H1 (cell line): ENCODE results near the gene CMTM3. TPM values are rescaled to one million over a fixed set of nuclear protein-coding genes. Genes with fewer than 3 reads are reported as not detected.

Experiments
- polyA plus RNA-seq, 7 experiments: library from polyadenylated mRNA; depleted of rRNA in 3 of 7; stranded (reverse) in 5 of 7; unstranded in 2 of 7; fragments of >200 nt in 5 of 7; fragments of 200-250 nt in 2 of 7; gene quantifications; 1 replicate in 5 of 7; 2 replicates in 1 of 7; 4 replicates in 1 of 7; pipeline versions ENCODE4 v1.2.1 to v1.2.3, GENCODE V29; 2011 to 2013; ENCODE audit warnings: missing spikeins in 2 of 7, mixed read lengths in 2 of 7
- total RNA-seq: library from RNA; stranded (reverse); fragmentation: NEBNext Ultra II Directional; extraction: Animal tissue kit (Norgen Biotek cat#: 25700); gene quantifications from 2 replicates; pipeline ENCODE4 v1.2.1, GENCODE V29; 2021
- TF ChIP-seq, protein P1 (sequence below): IDR thresholded peaks from 2 replicates; pipeline ENCODE4 v1.6.1; 2012; ENCODE audit warnings: inconsistent platforms

Gene CMTM3
- total and polyA plus RNA-seq, 2 of the 8 experiments (the other 6 are each of a cell fraction or from before 2014, with no cell fraction given) = 24.7 to 24.8 TPM

DNA sequence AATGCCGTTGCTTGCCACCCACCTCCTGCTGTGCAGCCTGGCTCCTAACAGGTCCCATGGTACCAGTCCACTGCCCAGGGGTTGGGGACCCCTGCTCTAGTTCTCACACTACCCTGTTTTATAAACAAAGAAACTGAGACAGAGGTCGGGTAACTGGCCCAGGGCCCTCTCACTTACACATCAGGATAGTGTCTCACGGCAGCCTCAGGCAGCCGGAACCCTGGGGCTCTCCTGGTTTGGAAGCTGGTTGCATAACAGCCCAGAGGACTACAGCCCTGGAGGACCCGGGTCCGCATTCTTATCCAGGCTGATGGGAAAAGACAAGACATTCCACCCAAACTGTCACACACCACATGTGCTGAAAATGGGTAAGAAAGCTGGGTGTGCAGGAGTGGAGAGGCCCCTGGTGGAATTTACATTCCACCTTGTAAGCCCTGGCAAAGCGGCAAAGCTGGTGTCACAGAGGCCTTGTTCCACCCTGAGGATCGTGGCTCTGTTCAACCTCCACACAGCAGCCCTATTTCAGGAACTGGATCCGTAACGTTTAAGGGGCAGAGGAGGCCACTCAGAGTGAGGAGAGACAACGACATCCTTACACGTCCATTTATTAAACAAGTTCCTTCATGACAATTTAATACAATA is 9.8 kb downstream of the CMTM3 start (continued):
- TF ChIP-seq, protein P1, sequence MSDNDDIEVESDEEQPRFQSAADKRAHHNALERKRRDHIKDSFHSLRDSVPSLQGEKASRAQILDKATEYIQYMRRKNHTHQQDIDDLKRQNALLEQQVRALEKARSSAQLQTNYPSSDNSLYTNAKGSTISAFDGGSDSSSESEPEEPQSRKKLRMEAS = no peak
- TF ChIP-seq, all 59 proteins: peak for 0
